ENCODE data around the gene KRTAP19-1.

GRCh38 chr21:30487336-30487735, 7.2 kb upstream of the KRTAP19-1 start, which contains the start of gene KRTAP19-2:
- TF ChIP-seq, protein P1, sequence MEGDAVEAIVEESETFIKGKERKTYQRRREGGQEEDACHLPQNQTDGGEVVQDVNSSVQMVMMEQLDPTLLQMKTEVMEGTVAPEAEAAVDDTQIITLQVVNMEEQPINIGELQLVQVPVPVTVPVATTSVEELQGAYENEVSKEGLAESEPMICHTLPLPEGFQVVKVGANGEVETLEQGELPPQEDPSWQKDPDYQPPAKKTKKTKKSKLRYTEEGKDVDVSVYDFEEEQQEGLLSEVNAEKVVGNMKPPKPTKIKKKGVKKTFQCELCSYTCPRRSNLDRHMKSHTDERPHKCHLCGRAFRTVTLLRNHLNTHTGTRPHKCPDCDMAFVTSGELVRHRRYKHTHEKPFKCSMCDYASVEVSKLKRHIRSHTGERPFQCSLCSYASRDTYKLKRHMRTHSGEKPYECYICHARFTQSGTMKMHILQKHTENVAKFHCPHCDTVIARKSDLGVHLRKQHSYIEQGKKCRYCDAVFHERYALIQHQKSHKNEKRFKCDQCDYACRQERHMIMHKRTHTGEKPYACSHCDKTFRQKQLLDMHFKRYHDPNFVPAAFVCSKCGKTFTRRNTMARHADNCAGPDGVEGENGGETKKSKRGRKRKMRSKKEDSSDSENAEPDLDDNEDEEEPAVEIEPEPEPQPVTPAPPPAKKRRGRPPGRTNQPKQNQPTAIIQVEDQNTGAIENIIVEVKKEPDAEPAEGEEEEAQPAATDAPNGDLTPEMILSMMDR (IDR thresholded peaks at IDR 0.05), result no peak
- no peak for TF ChIP-seq POLR2AphosphoS5 (IDR thresholded peaks at IDR 0.05)
